LNCAP (cell line): ENCODE measurements around the gene CBLL1.

Experiments
- TF ChIP-seq, protein P1 (sequence below): fragments of 450-650 bp; IDR thresholded peaks from 2 replicates; pipeline ENCODE4 v1.5.1; 2017; ENCODE audit warnings: mild to moderate bottlenecking

The CBLL1 gene

DNA sequence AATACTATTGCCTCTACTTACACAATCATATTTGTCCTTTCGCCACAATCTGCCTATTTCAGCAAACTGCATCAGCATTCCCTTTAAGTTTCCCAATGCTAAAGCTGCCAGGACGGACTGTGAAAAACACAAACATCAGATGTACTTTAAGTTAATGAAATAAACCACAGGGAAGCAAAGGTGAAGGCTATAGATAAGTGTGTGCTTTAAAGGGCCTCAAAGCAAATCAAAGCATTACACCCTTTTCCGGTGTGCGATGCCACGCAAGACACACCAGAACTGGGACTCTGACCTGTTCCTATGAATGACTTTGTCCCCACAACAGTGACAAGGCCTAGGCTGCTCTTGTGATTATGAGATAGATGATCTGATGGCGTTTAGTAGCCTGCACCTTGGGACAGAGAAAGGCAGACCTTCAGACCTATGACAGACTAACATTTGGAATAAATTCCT, 35.7 kb downstream of the CBLL1 start:
- TF ChIP-seq, protein P1, sequence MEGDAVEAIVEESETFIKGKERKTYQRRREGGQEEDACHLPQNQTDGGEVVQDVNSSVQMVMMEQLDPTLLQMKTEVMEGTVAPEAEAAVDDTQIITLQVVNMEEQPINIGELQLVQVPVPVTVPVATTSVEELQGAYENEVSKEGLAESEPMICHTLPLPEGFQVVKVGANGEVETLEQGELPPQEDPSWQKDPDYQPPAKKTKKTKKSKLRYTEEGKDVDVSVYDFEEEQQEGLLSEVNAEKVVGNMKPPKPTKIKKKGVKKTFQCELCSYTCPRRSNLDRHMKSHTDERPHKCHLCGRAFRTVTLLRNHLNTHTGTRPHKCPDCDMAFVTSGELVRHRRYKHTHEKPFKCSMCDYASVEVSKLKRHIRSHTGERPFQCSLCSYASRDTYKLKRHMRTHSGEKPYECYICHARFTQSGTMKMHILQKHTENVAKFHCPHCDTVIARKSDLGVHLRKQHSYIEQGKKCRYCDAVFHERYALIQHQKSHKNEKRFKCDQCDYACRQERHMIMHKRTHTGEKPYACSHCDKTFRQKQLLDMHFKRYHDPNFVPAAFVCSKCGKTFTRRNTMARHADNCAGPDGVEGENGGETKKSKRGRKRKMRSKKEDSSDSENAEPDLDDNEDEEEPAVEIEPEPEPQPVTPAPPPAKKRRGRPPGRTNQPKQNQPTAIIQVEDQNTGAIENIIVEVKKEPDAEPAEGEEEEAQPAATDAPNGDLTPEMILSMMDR = no peak

DNA sequence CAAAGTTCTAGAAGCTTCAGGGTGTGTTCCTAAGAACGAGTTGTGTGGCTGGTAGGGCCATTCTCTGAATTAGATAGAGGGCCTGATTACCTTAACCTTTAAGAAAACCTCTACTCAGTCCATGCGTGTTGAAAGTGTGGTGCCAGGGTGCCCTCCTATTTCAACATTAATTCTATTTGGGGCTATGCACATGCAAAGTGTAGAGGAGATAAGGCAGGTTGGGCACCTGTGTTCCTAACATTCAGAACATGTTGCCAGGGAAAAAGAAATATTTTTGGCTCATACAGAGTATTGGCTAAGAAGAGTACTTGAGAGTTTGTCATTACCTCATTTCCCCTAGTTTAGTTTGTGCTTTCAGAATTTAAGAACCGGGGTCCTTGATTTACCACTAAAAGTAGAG, 38.4 kb downstream of the CBLL1 start:
- TF ChIP-seq, protein P1 = no peak

DNA sequence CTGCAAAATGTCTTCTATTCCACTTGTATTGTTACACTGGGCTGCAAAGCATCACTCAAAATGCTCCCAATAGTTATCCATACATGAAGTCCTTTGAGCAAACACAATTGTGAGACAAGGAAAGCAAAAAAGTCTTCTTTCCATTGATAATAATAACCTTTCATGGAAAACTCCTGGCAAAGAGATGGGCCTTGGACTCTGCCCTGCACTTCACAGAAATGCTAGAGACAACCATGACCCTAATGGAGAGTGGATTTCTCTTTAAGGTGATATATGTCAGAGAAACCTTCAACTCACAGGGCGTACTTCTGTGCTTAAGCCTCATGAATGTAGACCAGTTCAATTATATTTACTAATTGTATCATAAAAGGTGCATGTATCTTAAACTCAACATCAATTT, 39.7 kb downstream of the CBLL1 start:
- TF ChIP-seq, protein P1 = no peak

DNA sequence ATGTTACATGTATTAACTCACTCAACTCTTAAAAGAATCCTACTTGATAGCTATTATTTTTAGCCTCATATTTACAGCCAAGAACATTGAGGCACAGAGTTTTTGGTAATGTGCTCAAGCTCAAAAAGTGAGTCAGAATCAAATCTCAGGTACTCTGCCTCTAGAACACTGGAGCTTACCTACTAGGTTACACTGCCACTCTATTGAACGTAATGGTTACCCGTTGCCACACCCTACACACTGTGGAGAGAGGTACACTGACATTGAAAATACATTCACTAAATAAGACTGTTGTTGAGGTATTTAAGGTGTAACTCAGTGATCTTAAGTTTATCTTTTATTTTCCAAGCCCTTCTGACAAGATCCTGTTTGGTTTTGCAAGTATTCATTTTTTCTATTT, 41.2 kb downstream of the CBLL1 start:
- TF ChIP-seq, protein P1 = no peak

DNA sequence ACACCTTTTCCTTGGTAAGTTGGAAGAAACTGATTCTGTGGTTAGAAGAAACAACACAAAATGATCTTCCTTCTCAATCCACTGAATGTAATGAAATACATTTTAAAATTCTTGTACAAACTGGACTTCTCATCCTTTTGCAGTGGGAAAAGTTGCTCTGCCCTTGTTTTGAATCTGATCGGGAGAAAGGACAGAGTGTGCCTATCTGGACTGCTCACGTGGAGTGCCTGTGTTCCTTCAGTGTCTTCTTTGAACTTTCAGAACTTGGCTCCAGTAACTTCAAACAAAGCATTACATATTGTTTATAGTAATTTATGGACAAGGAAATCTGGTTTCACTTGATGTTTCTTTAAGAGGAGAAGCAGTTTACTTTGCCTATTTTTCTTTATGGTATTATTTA, 42.0 kb downstream of the CBLL1 start:
- TF ChIP-seq, protein P1 = no peak

DNA sequence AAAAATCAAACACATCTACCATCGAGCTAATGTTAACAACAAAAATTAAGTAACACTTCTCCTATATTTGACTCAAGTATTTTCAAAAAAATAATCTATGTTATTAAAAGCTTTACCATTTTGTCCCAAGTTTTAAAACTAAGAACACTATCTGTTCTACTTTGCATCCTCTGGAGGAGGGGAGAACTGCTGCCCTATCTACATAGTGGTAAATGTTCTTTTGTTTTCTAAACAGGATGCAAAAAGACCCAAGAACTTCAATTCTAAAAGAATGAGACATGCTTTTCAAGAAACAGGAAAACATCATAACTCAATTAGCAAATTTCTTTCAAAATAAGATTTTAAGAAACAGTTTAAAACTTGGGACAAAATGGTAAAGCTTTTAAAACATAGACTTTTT, 44.3 kb downstream of the CBLL1 start:
- TF ChIP-seq, protein P1 = no peak

DNA sequence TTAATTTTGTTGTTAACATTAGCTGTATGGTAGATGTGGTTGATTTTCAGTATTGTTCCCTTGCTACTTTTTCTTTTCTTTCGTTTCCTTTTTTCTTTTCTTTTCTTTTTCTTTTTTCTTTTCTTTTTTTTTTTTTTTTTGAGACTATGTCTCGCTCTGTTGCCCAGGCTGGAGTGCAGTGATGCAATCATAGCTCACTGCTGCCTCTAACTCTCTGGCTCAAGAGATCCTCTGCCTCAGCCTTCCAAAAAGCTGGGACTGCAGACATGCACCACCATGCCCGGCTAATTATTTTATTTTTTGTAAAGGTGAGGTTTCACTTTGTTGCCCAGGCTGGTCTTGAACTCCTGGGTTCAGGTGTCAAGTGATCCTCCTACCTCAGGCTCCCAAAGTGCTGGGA, 44.7 kb downstream of the CBLL1 start:
- TF ChIP-seq, protein P1 = no peak

DNA sequence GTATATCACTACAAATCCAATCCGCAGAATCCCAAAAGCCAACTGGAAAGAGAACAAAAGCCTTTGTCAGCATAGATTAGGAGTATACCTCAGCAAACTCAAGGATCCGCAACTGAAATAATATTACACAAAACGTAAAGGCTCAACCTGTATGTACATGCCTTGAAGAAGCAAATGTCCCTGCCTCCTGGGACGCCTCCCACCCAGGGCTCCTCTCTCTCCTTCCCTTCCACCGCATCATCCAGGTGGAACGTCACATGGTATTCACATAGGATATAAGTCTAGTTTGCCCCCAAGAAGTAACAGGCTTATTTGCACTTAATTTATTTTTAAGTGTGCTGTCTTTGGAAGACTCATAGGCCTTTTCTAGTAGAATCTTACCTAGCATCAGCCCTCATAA, 45.7 kb downstream of the CBLL1 start:
- TF ChIP-seq, protein P1 = no peak
